ENCODE data around the gene ST13. TPM values are rescaled to one million over a fixed set of nuclear protein-coding genes. Genes with fewer than 3 reads are reported as not detected.
A peak's percentile ranks its signal among the peaks of the same experiment; 100 is the strongest.

ST13 gene
- total RNA-seq = 100 to 1,000 TPM; 139 to 149 TPM
- polyA plus RNA-seq (ENCODE audit: insufficient read depth, low read depth, low replicate concordance) = 345 TPM
- long read RNA-seq, donor 1, transcript ST13-201 (12 exons, 3,595 nt) = major isoform, 116 of 207 reads
- long read RNA-seq, donor 1, partial matches to known transcripts = 77 of 207 reads
- long read RNA-seq, donor 1, other reads (novel, unspliced or antisense) = 14 of 207 reads
- long read RNA-seq, donor 2, transcript ST13-201 (12 exons, 3,595 nt) = major isoform, 67 of 134 reads
- long read RNA-seq, donor 2, partial matches to known transcripts = 67 of 134 reads
- long read RNA-seq, donor 2, other reads (novel, unspliced or antisense) = 0 of 134 reads

GRCh38 chr22:40856513-40857308 is at the start of gene ST13, which contains the start of gene XPNPEP3:
TSS of gene ST13 (minus strand) at chr22:40856639. CDS start at chr22:40856540, 99 bp downstream.
TSS of gene XPNPEP3 (plus strand) at chr22:40857148. CDS start at chr22:40857182, 34 bp downstream.
- intact Hi-C loops (cut with DNase I; ENCODE audit: low total_unique reads) = no loop called here
- WGBS, 2 donors = 0 to 1% methylated on average over 13 to 63 of the region's 63 CpGs

GRCh38 chr22:40904101-40904500 is 47.7 kb upstream of the ST13 start:
- H3K4me3 ChIP-seq = no peak overlapping the region
- H3K27ac ChIP-seq = no peak overlapping the region
- no peaks in the 10 kb centered on the region for H3K9me3 ChIP-seq
- H3K36me3 ChIP-seq (ENCODE audit: low read depth, missing control alignments) = no peaks in the 10 kb centered on the region
- 93 to 100% methylated on average over 1 of the region's 1 CpG for WGBS, 2 donors
- H3K27me3 ChIP-seq = no peaks in the 10 kb centered on the region
- no peaks in the 10 kb centered on the region for H3K4me1 ChIP-seq
- no peak for DNase-seq
- TF ChIP-seq POLR2A (IDR thresholded peaks at IDR 0.05) (no peak), CTCF (IDR thresholded peaks at IDR 0.05) (no peak)
- intact Hi-C loops (cut with DNase I; ENCODE audit: low total_unique reads) = no loop called here

More at GRCh38 chr22:40856513-40857308, at the start of gene ST13, which contains the start of gene XPNPEP3:
- Histone ChIP-seq H3K27me3 (no peaks in the 10 kb centered on the region), H3K27ac (peak within 1 kb of the TSS; percentile 99 to 100), H3K4me3 (peak within 1 kb of the TSS; percentile 94 to 100), H3K9me3 (no peaks in the 10 kb centered on the region), H3K4me1 (peaks cover 44% of the 10 kb centered on the region), H3K36me3 (ENCODE audit: low read depth, missing control alignments) (no peaks in the 10 kb centered on the region)
- TF ChIP-seq POLR2A (IDR thresholded peaks at IDR 0.05) = peak; percentile 77
- TF ChIP-seq CTCF (IDR thresholded peaks at IDR 0.05) = peak in 1 of 3 experiments; percentile 26
- DNase-seq = peak; percentile 98

DNA sequence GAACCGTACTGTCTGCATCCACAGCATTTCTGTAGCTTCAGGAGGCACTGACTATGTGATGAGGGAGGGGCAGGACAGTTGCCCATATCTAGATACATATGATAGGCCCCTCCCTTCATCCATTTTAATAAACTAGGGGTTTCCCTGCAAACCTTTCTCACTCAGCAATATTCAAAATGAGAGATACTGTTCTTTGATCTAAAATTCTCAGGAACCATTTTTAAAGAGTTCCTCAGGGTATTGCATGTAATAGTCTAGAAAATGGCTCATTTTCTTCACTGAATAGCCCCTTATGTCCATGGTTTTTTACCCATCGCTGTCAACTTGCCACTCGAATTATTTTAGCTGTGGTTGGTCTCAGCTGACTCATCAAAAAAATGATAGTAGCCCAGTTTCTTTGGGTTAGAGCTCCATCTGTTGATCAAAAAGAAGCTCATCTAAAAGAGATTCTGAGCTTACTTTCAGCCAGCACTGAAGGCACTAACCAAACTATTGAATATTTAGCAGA is 42.5 kb upstream of the ST13 start:
- 45 to 47% methylated on average over 3 of the region's 3 CpGs for WGBS, 2 donors
- Histone ChIP-seq H3K27ac (no peak overlapping the region), H3K27me3 (no peaks in the 10 kb centered on the region), H3K9me3 (no peaks in the 10 kb centered on the region), H3K36me3 (ENCODE audit: low read depth, missing control alignments) (no peaks in the 10 kb centered on the region), H3K4me1 (no peaks in the 10 kb centered on the region), H3K4me3 (no peak overlapping the region)
- intact Hi-C loops (cut with DNase I; ENCODE audit: low total_unique reads) = no loop called here
- TF ChIP-seq CTCF (IDR thresholded peaks at IDR 0.05) (peak; percentile 20 to 38 (median 31)), POLR2A (IDR thresholded peaks at IDR 0.05) (no peak)
- DNase-seq = no peak

- H3K36me3 ChIP-seq (ENCODE audit: low read depth, missing control alignments) = no peaks in the 10 kb centered on the region
- no peaks in the 10 kb centered on the region for H3K9me3 ChIP-seq
- WGBS, 2 donors = 92 to 96% methylated on average over 4 of the region's 4 CpGs
- no peak for DNase-seq
- no peak overlapping the region for H3K27ac ChIP-seq
- no peaks in the 10 kb centered on the region for H3K27me3 ChIP-seq
- intact Hi-C loops (cut with DNase I; ENCODE audit: low total_unique reads) = no loop called here
- TF ChIP-seq CTCF (IDR thresholded peaks at IDR 0.05) (no peak), POLR2A (IDR thresholded peaks at IDR 0.05) (no peak)
- H3K4me1 ChIP-seq = no peaks in the 10 kb centered on the region
- H3K4me3 ChIP-seq = no peak overlapping the region
Observed at GRCh38 chr22:40894417-40894816, 38.0 kb upstream of the ST13 start.

Measured in testis (tissue), 5 donors.